Fibroblast of the aortic adventitia (primary cell): ENCODE results near the gene COL4A1. TPM values are rescaled to one million over a fixed set of nuclear protein-coding genes. Genes with fewer than 3 reads are reported as not detected.

Experiments used
- DNase-seq: peaks from one replicate; pipeline ENCODE4 v3.0.0-alpha.2; 2010; ENCODE audit warnings: low read depth
- H3K4me3 ChIP-seq: 2 replicates; pipeline ENCODE4 v1.5.1; 2011; ENCODE audit warnings: low read depth, mild to moderate bottlenecking, control low read depth, low read length, moderate library complexity
- total RNA-seq: library from RNA; depleted of rRNA; stranded (reverse); fragments of >200 nt; gene quantifications from 2 replicates; pipeline ENCODE4 v1.2.3, GENCODE V29; 2012; ENCODE audit warnings: low replicate concordance
- TF ChIP-seq, protein P1 (sequence below): IDR thresholded peaks from 2 replicates; pipeline ENCODE4 v1.5.1; 2011; ENCODE audit warnings: mild to moderate bottlenecking, low read length, control low read depth, inconsistent platforms; ENCODE audit not compliant: insufficient read depth

Gene COL4A1
- total RNA-seq, 1 donor = 43.7 TPM

DNA sequence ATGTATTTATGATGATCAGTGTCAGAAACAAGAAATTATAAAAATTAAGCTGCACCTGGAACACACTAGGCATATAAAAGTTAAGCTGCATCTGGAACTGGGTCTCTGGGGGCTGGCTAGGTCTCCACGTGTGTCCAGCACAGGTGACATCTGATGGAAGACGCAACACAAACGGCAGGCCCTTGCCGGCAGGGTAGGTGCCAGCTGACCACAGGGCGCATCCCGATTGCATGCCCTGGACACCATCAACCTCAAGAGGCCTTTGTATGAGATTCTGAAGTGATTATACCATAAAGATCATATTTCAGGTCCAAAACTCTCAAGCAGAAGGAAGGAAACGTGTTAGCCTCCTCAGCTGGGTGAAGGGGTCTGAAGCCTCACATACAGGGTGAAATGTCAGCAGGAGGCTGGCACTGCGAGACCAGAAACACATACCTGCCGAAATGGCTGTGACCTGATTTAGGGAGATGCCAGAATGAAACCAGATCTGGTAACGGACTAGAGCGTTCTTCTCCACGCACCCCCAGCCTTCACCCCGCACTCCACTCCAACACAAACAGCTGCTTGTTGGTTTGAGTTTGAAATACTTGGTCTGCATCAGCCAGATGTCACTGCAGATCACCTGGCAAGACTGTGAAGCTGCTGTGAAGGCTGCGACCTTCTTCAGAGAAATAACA lies 37.3 kb downstream of the COL4A1 start:
- DNase-seq = no peak
- H3K4me3 ChIP-seq = no peak overlapping the region
- TF ChIP-seq, protein P1, sequence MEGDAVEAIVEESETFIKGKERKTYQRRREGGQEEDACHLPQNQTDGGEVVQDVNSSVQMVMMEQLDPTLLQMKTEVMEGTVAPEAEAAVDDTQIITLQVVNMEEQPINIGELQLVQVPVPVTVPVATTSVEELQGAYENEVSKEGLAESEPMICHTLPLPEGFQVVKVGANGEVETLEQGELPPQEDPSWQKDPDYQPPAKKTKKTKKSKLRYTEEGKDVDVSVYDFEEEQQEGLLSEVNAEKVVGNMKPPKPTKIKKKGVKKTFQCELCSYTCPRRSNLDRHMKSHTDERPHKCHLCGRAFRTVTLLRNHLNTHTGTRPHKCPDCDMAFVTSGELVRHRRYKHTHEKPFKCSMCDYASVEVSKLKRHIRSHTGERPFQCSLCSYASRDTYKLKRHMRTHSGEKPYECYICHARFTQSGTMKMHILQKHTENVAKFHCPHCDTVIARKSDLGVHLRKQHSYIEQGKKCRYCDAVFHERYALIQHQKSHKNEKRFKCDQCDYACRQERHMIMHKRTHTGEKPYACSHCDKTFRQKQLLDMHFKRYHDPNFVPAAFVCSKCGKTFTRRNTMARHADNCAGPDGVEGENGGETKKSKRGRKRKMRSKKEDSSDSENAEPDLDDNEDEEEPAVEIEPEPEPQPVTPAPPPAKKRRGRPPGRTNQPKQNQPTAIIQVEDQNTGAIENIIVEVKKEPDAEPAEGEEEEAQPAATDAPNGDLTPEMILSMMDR = no peak

DNA sequence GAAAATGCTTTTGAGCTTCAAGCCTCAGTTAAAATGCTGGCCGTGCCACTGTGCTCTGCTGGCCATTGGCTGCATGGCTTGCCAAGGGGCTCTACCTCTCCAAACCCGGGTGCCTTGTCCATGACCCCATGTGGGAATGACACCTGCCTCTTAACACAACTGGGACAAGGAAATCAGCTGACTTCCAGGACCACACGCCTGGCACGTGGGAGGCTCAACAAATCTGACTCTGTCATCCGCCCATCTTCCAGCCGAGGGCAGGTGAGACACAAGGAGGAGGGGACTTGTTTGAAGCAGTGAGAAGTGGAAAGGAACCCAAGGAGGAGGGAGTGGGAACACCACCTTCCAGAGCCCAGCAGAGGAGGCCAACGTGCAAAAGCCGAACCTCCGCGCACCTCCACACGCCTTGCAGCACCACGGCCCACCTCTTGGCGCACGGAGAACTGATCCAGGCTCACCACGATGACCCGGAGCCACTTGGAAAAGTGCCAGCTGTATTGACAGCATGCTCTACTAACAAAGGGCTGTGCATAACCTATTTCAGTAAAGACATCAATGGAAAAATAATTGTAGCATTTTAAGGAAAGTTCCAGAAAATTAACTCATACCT lies 38.3 kb downstream of the COL4A1 start:
- no peak overlapping the region for H3K4me3 ChIP-seq
- TF ChIP-seq, protein P1 = no peak
- no peak for DNase-seq

DNA sequence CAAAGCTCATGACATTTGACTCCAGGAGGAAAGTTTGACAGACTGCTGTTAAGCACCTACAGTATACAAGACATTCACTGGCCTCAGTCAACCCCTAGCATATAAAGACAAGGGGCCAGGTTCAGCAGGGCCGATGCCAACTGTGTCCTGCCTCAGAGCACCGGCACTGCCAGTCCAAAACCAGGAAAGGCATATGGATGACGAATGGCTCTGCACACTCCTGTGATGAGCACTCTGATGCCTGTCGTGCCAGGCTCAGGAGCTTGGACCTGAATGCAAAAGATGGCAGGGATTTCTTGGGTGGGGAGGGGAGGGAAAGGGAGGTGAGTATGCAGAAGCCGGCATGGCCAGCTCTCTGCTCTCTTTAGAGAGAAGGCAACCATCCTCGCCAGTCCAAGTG lies 38.9 kb downstream of the COL4A1 start:
- no peak for DNase-seq
- TF ChIP-seq, protein P1 = no peak
- H3K4me3 ChIP-seq = no peak overlapping the region

DNA sequence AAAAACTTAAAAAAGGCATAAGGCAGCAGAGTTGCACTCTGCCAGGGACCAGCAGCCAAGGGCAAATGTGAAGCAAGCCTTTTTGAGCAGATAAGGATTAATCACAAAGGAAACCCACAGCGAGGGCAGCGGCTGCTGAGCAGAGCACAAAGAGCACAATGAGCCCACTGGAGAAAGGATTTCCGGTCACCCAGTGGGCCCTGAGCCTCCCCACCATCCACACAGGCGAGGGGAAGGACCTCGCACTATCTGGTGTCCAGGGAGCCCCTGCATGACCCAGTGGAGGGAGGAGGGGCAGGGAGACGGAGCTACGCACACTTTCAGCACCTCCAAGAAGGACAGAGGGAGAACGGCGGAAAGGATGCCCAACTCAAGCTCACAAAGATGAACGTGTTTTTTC lies 40.0 kb downstream of the COL4A1 start:
- TF ChIP-seq, protein P1 = no peak
- DNase-seq = no peak
- no peak overlapping the region for H3K4me3 ChIP-seq

DNA sequence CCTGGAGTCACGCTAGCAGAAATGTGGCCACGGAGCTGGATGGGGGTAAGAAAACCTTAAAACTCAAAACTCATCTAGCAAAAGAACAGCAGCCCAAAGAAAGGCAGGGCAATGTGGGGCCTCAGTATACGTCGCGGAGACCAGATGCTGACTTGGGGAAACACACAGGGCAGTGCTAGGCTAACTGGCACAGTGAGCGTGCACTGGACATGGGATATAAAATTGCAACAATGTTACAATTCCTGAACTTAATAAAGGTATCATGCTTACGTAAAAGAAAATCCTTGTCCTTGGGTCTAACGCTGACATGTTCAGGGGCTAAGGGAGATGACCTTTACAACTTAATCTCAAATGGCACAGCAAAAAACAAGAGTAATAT lies 40.5 kb downstream of the COL4A1 start:
- TF ChIP-seq, protein P1 = no peak
- H3K4me3 ChIP-seq = no peak overlapping the region
- no peak for DNase-seq

DNA sequence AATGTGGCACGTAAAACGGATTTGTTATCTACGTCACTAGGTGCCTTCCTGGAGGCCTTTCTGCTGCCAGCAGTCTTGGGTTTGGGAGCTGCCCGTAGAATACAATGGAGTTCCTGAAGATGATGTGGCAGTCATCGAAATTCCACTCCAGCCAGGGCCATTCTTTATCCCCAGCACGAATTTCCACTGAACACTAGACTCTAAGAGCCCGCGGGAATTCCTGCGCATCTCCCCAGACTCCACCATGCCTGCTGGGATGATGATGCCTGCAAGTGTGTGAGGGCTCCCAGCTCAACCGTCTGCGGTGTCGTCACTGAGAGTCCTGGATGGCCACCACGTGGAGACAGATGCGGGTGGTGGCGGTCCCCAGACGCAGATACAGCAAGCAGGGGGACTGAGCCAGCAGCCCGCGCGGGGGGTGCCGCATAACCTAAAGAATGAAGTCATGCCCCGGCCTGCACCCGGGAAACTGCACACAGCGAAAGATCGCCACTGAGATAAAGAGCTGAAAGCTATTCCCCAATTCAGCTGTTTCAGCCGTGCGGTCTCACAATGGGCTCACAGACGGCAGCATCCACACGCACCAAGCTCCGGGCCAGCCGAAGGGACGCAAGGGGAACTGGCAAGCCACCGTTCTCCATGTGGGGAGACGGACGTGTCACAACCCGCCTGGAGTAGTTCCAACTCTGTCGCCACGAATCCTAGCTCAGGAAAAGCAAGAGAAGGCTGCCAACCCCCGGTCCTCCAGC lies 41.1 kb downstream of the COL4A1 start:
- TF ChIP-seq, protein P1 = no peak
- no peak overlapping the region for H3K4me3 ChIP-seq
- no peak for DNase-seq
